ENCODE measurements around the gene PUS10. TPM values are rescaled to one million over a fixed set of nuclear protein-coding genes. Genes with fewer than 3 reads are reported as not detected.

Gene PUS10
- total RNA-seq, 4 donors from 2014 or later, result 11.6 to 33.5 (median 23.1) TPM

DNA sequence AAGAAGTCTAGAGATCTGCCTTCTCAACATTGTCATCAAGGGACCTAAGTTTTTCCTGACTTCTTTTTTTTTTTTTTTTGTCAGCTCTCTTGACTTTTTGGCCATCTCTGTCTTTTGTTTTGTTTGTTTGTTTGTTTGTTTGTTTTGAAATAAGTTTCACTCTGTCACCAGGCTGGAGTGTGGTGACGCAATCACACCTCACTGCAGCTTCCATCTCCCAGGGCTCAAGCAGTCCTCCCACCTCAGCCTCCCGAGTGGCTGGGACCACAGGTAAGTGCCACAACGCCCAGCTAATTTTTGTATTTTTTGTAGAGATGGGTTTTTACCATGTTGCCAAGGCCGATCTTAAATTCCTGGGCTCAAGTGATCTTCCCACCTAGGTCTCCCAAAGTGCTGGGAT is 5.6 kb upstream of the PUS10 start:
- Histone ChIP-seq H3K4me1 (peaks cover 0 to 15% (median 4%) of the 10 kb centered on the region in 4 donors), H3K27me3 (no peaks in the 10 kb centered on the region), H3K9me3 (no peaks in the 10 kb centered on the region), H3K4me3 (no peak overlapping the region), H3K36me3 (peaks cover 0 to 25% (median 0%) of the 10 kb centered on the region in 3 donors), H3K27ac (no peak overlapping the region)
- DNase-seq, result no peak
- TF ChIP-seq POLR2A (IDR thresholded peaks at IDR 0.05), result no peak
- TF ChIP-seq, protein P1, sequence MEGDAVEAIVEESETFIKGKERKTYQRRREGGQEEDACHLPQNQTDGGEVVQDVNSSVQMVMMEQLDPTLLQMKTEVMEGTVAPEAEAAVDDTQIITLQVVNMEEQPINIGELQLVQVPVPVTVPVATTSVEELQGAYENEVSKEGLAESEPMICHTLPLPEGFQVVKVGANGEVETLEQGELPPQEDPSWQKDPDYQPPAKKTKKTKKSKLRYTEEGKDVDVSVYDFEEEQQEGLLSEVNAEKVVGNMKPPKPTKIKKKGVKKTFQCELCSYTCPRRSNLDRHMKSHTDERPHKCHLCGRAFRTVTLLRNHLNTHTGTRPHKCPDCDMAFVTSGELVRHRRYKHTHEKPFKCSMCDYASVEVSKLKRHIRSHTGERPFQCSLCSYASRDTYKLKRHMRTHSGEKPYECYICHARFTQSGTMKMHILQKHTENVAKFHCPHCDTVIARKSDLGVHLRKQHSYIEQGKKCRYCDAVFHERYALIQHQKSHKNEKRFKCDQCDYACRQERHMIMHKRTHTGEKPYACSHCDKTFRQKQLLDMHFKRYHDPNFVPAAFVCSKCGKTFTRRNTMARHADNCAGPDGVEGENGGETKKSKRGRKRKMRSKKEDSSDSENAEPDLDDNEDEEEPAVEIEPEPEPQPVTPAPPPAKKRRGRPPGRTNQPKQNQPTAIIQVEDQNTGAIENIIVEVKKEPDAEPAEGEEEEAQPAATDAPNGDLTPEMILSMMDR (IDR thresholded peaks at IDR 0.05), result no peak

DNA sequence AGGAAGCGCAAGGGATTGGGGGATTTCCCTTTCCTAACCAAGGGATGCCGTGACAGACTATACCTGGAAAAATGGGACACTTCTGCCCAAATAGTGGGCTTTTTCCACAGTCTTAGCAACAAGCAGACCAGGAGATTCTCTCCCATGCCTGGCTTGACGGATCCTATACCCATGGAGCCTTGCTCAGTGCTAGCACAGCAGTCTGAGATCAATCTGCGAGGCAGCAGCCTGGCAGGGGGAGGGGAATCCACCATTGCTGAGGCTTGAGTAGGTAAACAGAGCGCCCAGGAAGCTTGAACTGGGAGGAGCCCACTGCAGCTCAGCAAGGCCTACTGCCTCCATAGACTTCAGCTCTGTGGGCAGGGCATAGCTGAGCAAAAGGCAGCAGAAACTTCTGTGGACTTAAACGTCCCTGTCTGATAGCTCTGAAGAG is 3.2 kb upstream of the PUS10 start:
- H3K4me1 ChIP-seq, result peaks cover 0 to 15% (median 4%) of the 10 kb centered on the region in 4 donors
- H3K27me3 ChIP-seq, result no peaks in the 10 kb centered on the region
- no peak for TF ChIP-seq POLR2A (IDR thresholded peaks at IDR 0.05)
- TF ChIP-seq, protein P1 (IDR thresholded peaks at IDR 0.05), result no peak
- H3K27ac ChIP-seq, result no peak overlapping the region
- DNase-seq, result no peak
- H3K36me3 ChIP-seq, result peaks cover 0 to 25% (median 0%) of the 10 kb centered on the region in 3 donors
- no peak overlapping the region for H3K4me3 ChIP-seq
- H3K9me3 ChIP-seq, result no peaks in the 10 kb centered on the region

DNA sequence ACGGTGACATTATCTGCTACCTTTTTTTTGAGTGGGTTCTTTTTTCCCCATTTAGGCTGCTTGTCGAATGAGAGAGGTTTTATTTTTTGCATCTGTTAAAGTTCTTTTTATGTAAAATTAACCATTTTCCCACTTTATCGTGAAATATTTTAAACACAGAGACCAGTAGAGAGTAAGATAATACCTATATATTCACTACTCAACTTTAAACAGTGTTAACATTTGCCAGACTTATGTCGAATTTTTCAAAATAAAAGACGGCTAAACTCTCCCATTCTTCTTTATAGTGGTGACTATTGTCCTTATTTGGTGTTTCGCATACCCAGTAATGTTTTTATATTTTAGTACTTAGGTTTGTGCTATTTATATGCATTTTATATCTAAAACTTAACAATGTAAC is 743 bp upstream of the PUS10 start:
- H3K9me3 ChIP-seq, result no peaks in the 10 kb centered on the region
- H3K36me3 ChIP-seq, result peaks cover 0 to 25% (median 0%) of the 10 kb centered on the region in 3 donors
- peak overlapping the region in 3 of 4 donors; percentile 88 to 94 (median 91) for H3K27ac ChIP-seq
- H3K27me3 ChIP-seq, result no peaks in the 10 kb centered on the region
- peaks cover 0 to 15% (median 4%) of the 10 kb centered on the region in 4 donors for H3K4me1 ChIP-seq
- no peak for DNase-seq
- TF ChIP-seq, protein P1 (IDR thresholded peaks at IDR 0.05), result no peak
- no peak for TF ChIP-seq POLR2A (IDR thresholded peaks at IDR 0.05)
- peak overlapping the region in 3 of 4 donors; percentile 65 to 87 (median 79) for H3K4me3 ChIP-seq

DNA sequence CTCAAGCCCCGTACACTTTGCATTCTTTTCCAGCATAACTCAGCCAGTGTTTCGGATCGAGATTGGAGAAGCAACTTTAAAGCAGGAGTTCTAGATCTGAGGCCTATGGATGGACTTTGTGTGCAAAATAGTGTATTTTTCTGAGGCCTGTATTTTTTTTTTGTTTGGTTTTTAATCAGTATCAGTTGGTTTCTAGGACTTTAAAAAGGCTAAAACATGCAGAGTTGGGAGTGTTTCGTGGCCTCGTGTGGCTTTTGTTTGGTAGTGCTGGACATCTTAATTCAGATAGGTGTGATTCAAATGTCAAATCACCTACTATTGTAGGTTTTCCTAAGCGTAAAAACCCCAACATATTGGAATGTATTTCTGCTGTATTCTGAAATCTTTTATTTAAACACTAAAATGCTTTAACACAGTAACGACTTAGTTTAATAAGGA is 282 bp upstream of the PUS10 start:
- H3K36me3 ChIP-seq, result peaks cover 0 to 25% (median 0%) of the 10 kb centered on the region in 3 donors
- peaks cover 0 to 15% (median 4%) of the 10 kb centered on the region in 4 donors for H3K4me1 ChIP-seq
- H3K4me3 ChIP-seq, result peak overlapping the region; percentile 65 to 87 (median 78)
- no peaks in the 10 kb centered on the region for H3K27me3 ChIP-seq
- TF ChIP-seq POLR2A (IDR thresholded peaks at IDR 0.05), result no peak
- TF ChIP-seq, protein P1 (IDR thresholded peaks at IDR 0.05), result no peak
- no peaks in the 10 kb centered on the region for H3K9me3 ChIP-seq
- peak overlapping the region; percentile 88 to 94 (median 90) for H3K27ac ChIP-seq
- DNase-seq, result no peak

DNA sequence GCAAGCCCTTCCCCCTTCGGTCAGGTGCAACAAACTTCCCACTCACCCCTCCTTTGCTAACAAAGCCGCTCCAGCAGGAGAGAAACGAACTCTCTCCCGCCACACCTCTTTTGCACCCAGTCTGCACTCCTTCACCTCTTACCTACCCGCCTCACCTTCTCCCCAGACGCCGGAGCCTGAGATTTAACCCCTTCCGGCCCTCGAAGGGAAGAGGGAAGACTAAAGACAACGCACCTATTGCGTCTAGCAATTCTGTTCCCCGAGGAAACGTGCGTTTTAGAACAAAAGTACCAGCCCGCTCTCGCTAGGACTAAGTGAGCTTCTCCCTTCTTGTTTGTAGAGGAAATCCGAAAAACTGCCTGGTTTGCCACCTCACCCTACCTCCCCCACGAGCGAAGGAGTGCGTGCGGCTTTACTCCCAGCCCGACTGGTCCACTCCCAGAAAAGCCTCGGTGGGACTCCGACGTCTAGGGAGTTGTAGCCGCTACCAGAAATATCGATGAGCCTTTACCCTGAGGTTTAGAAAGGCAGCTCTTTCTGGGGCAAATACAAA is 976 bp downstream of the PUS10 start:
- no peaks in the 10 kb centered on the region for H3K9me3 ChIP-seq
- peak overlapping the region; percentile 88 to 94 (median 90) for H3K27ac ChIP-seq
- H3K36me3 ChIP-seq, result peaks cover 0 to 16% (median 0%) of the 10 kb centered on the region in 3 donors
- TF ChIP-seq POLR2A (IDR thresholded peaks at IDR 0.05), result peak; percentile 6 to 18
- TF ChIP-seq, protein P1 (IDR thresholded peaks at IDR 0.05), result no peak
- H3K27me3 ChIP-seq, result no peaks in the 10 kb centered on the region
- DNase-seq, result peak; percentile 74 to 89 (median 86)
- H3K4me3 ChIP-seq, result peak overlapping the region; percentile 65 to 87 (median 78)
- peaks cover 0 to 15% (median 4%) of the 10 kb centered on the region in 4 donors for H3K4me1 ChIP-seq

Measured in Peyer's patch (tissue), 4 donors.